ENCODE measurements around the gene RSPO4. TPM values are rescaled to one million over a fixed set of nuclear protein-coding genes. Genes with fewer than 3 reads are reported as not detected.

Gene RSPO4
- total RNA-seq, result not detected
- under 1 TPM in 1 of 3 donors, not detected in 2; 0.09 TPM for polyA plus RNA-seq

- Histone ChIP-seq H3K4me3 (no peak within 1 kb of the TSS), H3K4me1 (peaks cover 0 to 4% (median 2%) of the 10 kb centered on the region in 4 donors), H3K27ac (no peak within 1 kb of the TSS), H3K36me3 (no peaks in the 10 kb centered on the region), H3K9me3 (no peaks in the 10 kb centered on the region), H3K27me3 (peaks cover 0 to 51% (median 22%) of the 10 kb centered on the region in 3 donors)
- peak; percentile 49 for DNase-seq
- WGBS, 2 donors, result 4 to 5% methylated on average over 88 of the region's 88 CpGs
- intact Hi-C loops (cut with DNase I), result no loop called here
- TF ChIP-seq POLR2AphosphoS5 (IDR thresholded peaks at IDR 0.05) (no peak), POLR2A (IDR thresholded peaks at IDR 0.05) (no peak), EP300 (IDR thresholded peaks at IDR 0.05) (no peak), CTCF (IDR thresholded peaks at IDR 0.05) (no peak)
These were observed at the start of gene RSPO4 for GRCh38 chr20:1001911-1002681. TSS of gene RSPO4 (minus strand) at chr20:1002311. CDS start at chr20:1002164, 147 bp downstream.

- H3K4me3 ChIP-seq, result no peak overlapping the region
- DNase-seq, result no peak
- H3K4me1 ChIP-seq, result no peaks in the 10 kb centered on the region
- TF ChIP-seq EP300 (IDR thresholded peaks at IDR 0.05) (no peak), POLR2AphosphoS5 (IDR thresholded peaks at IDR 0.05) (no peak), CTCF (IDR thresholded peaks at IDR 0.05) (no peak), POLR2A (IDR thresholded peaks at IDR 0.05) (no peak)
- no peak overlapping the region for H3K27ac ChIP-seq
- no peaks in the 10 kb centered on the region for H3K27me3 ChIP-seq
- no peaks in the 10 kb centered on the region for H3K36me3 ChIP-seq
- intact Hi-C loops (cut with DNase I), result no loop called here
- H3K9me3 ChIP-seq, result no peaks in the 10 kb centered on the region
- 81 to 91% methylated on average over 6 of the region's 6 CpGs for WGBS, 2 donors
These were observed 48.3 kb upstream of the RSPO4 start for GRCh38 chr20:1050440-1050839.

- TF ChIP-seq EP300 (IDR thresholded peaks at IDR 0.05), result no peak
- TF ChIP-seq POLR2A (IDR thresholded peaks at IDR 0.05), result no peak
- TF ChIP-seq POLR2AphosphoS5 (IDR thresholded peaks at IDR 0.05), result no peak
- TF ChIP-seq CTCF (IDR thresholded peaks at IDR 0.05), result no peak
- no peak overlapping the region for H3K4me3 ChIP-seq
- WGBS, 2 donors, result 90 to 95% methylated on average over 3 of the region's 3 CpGs
- H3K27ac ChIP-seq, result no peak overlapping the region
- no peaks in the 10 kb centered on the region for H3K9me3 ChIP-seq
- no peaks in the 10 kb centered on the region for H3K4me1 ChIP-seq
- H3K27me3 ChIP-seq, result no peaks in the 10 kb centered on the region
- DNase-seq, result no peak
- intact Hi-C loops (cut with DNase I), result no loop called here
- no peaks in the 10 kb centered on the region for H3K36me3 ChIP-seq
These were observed 43.8 kb upstream of the RSPO4 start for GRCh38 chr20:1045860-1046418.

GRCh38 chr20:1041845-1042390, 39.8 kb upstream of the RSPO4 start:
- Histone ChIP-seq H3K9me3 (no peaks in the 10 kb centered on the region), H3K27me3 (no peaks in the 10 kb centered on the region), H3K4me1 (no peaks in the 10 kb centered on the region), H3K36me3 (no peaks in the 10 kb centered on the region), H3K4me3 (no peak overlapping the region), H3K27ac (no peak overlapping the region)
- DNase-seq, result no peak
- TF ChIP-seq EP300 (IDR thresholded peaks at IDR 0.05) (no peak), POLR2A (IDR thresholded peaks at IDR 0.05) (no peak), CTCF (IDR thresholded peaks at IDR 0.05) (no peak), POLR2AphosphoS5 (IDR thresholded peaks at IDR 0.05) (no peak)
- intact Hi-C loops (cut with DNase I), result no loop called here
- WGBS, 2 donors, result 72 to 86% methylated on average over 7 of the region's 7 CpGs

Measured in sigmoid colon (tissue), 7 donors.